ENCODE results near the gene FADS6. TPM values are rescaled to one million over a fixed set of nuclear protein-coding genes. Genes with fewer than 3 reads are reported as not detected.

The FADS6 gene
- total and polyA plus RNA-seq, 2 of the 13 experiments (the other 11 are each of a cell fraction or from before 2014, with no cell fraction given), result 0.11 TPM

DNA sequence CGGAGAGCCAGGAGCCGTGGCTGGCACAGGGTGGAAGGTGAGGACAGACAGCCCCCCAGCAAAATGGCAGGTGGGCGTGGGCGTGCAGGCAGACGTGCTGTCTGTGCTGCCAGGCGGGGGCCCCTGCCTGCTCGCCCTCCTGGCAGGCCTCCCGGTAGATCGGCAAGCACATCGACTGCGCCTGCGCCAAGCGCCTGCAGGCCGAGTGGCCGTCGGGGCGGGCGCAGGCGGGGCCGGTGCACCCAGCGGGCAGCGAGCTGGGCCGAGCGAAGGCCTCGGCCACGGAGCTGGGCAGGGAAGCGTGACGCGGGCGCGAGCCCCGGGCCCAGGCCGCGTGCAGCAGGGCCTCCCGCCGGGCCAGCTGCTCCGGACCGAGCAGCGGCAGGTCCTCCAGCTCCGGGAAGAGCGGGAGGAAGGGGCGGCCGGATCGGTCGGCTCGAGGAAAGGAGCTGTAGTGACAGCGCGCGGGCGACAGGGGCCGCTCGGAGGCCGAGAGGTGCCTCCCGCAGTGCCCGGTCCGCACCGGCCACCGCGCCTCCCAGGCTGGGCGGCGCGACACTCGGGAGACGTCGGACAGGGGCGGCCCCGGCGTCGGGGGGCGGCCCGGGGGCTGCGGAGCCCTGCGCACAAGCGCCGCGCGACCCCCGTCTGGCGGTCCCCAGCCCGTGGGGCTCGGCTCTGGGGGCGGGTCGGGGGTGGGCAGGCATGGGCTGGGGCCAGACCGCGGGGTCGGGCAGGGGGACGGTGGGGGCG lies 50.7 kb downstream of the FADS6 start (continued):
- TF ChIP-seq, protein P1, sequence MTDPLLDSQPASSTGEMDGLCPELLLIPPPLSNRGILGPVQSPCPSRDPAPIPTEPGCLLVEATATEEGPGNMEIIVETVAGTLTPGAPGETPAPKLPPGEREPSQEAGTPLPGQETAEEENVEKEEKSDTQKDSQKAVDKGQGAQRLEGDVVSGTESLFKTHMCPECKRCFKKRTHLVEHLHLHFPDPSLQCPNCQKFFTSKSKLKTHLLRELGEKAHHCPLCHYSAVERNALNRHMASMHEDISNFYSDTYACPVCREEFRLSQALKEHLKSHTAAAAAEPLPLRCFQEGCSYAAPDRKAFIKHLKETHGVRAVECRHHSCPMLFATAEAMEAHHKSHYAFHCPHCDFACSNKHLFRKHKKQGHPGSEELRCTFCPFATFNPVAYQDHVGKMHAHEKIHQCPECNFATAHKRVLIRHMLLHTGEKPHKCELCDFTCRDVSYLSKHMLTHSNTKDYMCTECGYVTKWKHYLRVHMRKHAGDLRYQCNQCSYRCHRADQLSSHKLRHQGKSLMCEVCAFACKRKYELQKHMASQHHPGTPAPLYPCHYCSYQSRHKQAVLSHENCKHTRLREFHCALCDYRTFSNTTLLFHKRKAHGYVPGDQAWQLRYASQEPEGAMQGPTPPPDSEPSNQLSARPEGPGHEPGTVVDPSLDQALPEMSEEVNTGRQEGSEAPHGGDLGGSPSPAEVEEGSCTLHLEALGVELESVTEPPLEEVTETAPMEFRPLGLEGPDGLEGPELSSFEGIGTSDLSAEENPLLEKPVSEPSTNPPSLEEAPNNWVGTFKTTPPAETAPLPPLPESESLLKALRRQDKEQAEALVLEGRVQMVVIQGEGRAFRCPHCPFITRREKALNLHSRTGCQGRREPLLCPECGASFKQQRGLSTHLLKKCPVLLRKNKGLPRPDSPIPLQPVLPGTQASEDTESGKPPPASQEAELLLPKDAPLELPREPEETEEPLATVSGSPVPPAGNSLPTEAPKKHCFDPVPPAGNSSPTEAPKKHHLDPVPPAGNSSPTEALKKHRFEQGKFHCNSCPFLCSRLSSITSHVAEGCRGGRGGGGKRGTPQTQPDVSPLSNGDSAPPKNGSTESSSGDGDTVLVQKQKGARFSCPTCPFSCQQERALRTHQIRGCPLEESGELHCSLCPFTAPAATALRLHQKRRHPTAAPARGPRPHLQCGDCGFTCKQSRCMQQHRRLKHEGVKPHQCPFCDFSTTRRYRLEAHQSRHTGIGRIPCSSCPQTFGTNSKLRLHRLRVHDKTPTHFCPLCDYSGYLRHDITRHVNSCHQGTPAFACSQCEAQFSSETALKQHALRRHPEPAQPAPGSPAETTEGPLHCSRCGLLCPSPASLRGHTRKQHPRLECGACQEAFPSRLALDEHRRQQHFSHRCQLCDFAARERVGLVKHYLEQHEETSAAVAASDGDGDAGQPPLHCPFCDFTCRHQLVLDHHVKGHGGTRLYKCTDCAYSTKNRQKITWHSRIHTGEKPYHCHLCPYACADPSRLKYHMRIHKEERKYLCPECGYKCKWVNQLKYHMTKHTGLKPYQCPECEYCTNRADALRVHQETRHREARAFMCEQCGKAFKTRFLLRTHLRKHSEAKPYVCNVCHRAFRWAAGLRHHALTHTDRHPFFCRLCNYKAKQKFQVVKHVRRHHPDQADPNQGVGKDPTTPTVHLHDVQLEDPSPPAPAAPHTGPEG (CRISPR knock-in tag; IDR thresholded peaks at IDR 0.05), result peak; percentile 70; the same call in 1 of the 2 replicates
- no peak for TF ChIP-seq ZNF207 (IDR thresholded peaks at IDR 0.05; ENCODE audit: borderline replicate concordance)
- TF ChIP-seq ZNF124 (CRISPR knock-in tag; IDR thresholded peaks at IDR 0.05), result no peak
- no peak for TF ChIP-seq ZNF12 (CRISPR knock-in tag; IDR thresholded peaks at IDR 0.05)
- no peak for TF ChIP-seq ZNF225 (CRISPR knock-in tag; IDR thresholded peaks at IDR 0.05)
- TF ChIP-seq AGO2 (optimal IDR thresholded peaks at IDR 0.05; ENCODE audit: low read depth, low read length), result peak; percentile 20
- TF ChIP-seq, protein P2, sequence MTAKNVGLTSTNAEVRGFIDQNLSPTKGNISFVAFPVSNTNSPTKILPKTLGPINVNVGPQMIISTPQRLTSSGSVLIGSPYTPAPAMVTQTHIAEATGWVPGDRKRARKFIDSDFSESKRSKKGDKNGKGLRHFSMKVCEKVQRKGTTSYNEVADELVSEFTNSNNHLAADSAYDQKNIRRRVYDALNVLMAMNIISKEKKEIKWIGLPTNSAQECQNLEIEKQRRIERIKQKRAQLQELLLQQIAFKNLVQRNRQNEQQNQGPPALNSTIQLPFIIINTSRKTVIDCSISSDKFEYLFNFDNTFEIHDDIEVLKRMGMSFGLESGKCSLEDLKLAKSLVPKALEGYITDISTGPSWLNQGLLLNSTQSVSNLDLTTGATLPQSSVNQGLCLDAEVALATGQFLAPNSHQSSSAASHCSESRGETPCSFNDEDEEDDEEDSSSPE (CRISPR knock-in tag; IDR thresholded peaks at IDR 0.05), result 0 out of 2 replicates have a peak, but pooled peaks have one; percentile 13
- no peak for TF ChIP-seq ZNF850 (CRISPR knock-in tag; conservative IDR thresholded peaks at IDR 0.05)
- TF ChIP-seq ZNF20 (CRISPR knock-in tag; IDR thresholded peaks at IDR 0.05), result no peak
- TF ChIP-seq, protein P3, sequence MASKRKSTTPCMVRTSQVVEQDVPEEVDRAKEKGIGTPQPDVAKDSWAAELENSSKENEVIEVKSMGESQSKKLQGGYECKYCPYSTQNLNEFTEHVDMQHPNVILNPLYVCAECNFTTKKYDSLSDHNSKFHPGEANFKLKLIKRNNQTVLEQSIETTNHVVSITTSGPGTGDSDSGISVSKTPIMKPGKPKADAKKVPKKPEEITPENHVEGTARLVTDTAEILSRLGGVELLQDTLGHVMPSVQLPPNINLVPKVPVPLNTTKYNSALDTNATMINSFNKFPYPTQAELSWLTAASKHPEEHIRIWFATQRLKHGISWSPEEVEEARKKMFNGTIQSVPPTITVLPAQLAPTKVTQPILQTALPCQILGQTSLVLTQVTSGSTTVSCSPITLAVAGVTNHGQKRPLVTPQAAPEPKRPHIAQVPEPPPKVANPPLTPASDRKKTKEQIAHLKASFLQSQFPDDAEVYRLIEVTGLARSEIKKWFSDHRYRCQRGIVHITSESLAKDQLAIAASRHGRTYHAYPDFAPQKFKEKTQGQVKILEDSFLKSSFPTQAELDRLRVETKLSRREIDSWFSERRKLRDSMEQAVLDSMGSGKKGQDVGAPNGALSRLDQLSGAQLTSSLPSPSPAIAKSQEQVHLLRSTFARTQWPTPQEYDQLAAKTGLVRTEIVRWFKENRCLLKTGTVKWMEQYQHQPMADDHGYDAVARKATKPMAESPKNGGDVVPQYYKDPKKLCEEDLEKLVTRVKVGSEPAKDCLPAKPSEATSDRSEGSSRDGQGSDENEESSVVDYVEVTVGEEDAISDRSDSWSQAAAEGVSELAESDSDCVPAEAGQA (IDR thresholded peaks at IDR 0.05; ENCODE audit: low read depth), result no peak
- TF ChIP-seq, protein P3 (CRISPR knock-in tag; IDR thresholded peaks at IDR 0.05; ENCODE audit: borderline replicate concordance), result no peak
- TF ChIP-seq, protein P4, sequence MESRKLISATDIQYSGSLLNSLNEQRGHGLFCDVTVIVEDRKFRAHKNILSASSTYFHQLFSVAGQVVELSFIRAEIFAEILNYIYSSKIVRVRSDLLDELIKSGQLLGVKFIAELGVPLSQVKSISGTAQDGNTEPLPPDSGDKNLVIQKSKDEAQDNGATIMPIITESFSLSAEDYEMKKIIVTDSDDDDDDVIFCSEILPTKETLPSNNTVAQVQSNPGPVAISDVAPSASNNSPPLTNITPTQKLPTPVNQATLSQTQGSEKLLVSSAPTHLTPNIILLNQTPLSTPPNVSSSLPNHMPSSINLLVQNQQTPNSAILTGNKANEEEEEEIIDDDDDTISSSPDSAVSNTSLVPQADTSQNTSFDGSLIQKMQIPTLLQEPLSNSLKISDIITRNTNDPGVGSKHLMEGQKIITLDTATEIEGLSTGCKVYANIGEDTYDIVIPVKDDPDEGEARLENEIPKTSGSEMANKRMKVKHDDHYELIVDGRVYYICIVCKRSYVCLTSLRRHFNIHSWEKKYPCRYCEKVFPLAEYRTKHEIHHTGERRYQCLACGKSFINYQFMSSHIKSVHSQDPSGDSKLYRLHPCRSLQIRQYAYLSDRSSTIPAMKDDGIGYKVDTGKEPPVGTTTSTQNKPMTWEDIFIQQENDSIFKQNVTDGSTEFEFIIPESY (CRISPR knock-in tag; IDR thresholded peaks at IDR 0.05), result no peak
